GM10248 (cell line): Measurements from ENCODE around the gene CAMK4.

Experiments used
- CTCF ChIA-PET: fragments of 300-600 bp; sonication (Branson Sonifier 250); formaldehyde crosslinking; extraction: SDS; loops from one replicate; lab custom pipeline; 2021; ENCODE audit warnings: antibody characterized with exemption; lab: Yijun Ruan, JAX
- POLR2A ChIA-PET: fragments of 350-650 bp; sonication (Branson Sonifier 250); formaldehyde crosslinking; extraction: SDS; loops from one replicate; lab custom pipeline; 2020; ENCODE audit warnings: antibody characterized with exemption; lab: Yijun Ruan, JAX
- DNase-seq: peaks from one replicate; pipeline ENCODE4 v3.0.0; 2012; ENCODE audit errors: extremely low spot score
- TF ChIP-seq, protein P1 (sequence below): IDR thresholded peaks from 2 replicates; pipeline ENCODE4 v1.5.1; 2012; ENCODE audit warnings: mild to moderate bottlenecking, low read depth; ENCODE audit errors: extremely low read depth, missing control alignments, control extremely low read depth

CAMK4 gene

GRCh38 chr5:111478898-111479297 is 254.7 kb downstream of the CAMK4 start:
- no peak for DNase-seq
- POLR2A ChIA-PET, result no interaction called here
- TF ChIP-seq, protein P1, sequence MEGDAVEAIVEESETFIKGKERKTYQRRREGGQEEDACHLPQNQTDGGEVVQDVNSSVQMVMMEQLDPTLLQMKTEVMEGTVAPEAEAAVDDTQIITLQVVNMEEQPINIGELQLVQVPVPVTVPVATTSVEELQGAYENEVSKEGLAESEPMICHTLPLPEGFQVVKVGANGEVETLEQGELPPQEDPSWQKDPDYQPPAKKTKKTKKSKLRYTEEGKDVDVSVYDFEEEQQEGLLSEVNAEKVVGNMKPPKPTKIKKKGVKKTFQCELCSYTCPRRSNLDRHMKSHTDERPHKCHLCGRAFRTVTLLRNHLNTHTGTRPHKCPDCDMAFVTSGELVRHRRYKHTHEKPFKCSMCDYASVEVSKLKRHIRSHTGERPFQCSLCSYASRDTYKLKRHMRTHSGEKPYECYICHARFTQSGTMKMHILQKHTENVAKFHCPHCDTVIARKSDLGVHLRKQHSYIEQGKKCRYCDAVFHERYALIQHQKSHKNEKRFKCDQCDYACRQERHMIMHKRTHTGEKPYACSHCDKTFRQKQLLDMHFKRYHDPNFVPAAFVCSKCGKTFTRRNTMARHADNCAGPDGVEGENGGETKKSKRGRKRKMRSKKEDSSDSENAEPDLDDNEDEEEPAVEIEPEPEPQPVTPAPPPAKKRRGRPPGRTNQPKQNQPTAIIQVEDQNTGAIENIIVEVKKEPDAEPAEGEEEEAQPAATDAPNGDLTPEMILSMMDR, result no peak
- CTCF ChIA-PET, result interaction anchor here (2.3 kb wide), 1 partner anchor 9 kb away, joined by 8 read pairs; no protein-coding TSS in a partner anchor

GRCh38 chr5:111480346-111480745 is 256.2 kb downstream of the CAMK4 start:
- CTCF ChIA-PET, result interaction anchor here (1.0 to 2.2 kb wide), 3 partner anchors 9 to 51 kb away, joined by 3 to 8 read pairs (median 5); no protein-coding TSS in a partner anchor

DNA sequence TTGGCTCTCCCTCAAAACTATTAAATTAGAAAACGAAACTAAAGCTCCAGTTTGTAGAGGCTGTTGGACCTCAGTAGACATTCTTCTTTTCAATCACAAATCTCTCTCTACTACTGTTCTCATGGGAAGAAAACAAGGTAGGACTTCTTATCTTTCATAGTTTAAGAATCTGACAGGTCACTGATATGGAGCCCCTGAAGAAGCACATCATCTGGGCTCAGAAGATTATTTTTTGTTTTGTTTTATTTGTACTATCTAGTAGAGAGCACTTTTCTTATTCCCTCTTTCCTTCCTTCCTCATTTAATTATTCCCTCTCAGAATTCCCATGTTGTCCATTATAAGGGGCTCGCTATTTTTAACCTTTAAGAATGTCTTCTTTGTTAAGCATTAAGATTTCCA is 261.9 kb downstream of the CAMK4 start:
- ChIA-PET POLR2A (no interaction called here), CTCF (interaction anchor here (1.0 to 1.9 kb wide), 3 partner anchors 9 to 16 kb away, joined by 3 to 7 read pairs (median 3); no protein-coding TSS in a partner anchor)
- no peak for DNase-seq
- TF ChIP-seq, protein P1, result no peak

More at GRCh38 chr5:111480346-111480745, 256.2 kb downstream of the CAMK4 start:
- TF ChIP-seq, protein P1, result no peak
- DNase-seq, result no peak
- POLR2A ChIA-PET, result no interaction called here

GRCh38 chr5:111486926-111487325 is 262.7 kb downstream of the CAMK4 start:
- no peak for DNase-seq
- ChIA-PET POLR2A (interaction anchor here (0.6 kb wide), 1 partner anchor 10 kb away, joined by 3 read pairs; no protein-coding TSS in a partner anchor), CTCF (interaction anchor here (1.8 kb wide), 1 partner anchor 8 kb away, joined by 8 read pairs; no protein-coding TSS in a partner anchor)
- TF ChIP-seq, protein P1, result no peak

GRCh38 chr5:111488353-111488752 is 264.2 kb downstream of the CAMK4 start:
- DNase-seq, result no peak
- ChIA-PET CTCF (interaction anchor here (1.0 to 1.8 kb wide), 2 partner anchors 10 to 43 kb away, joined by 3 to 8 read pairs; no protein-coding TSS in a partner anchor), POLR2A (no interaction called here)
- TF ChIP-seq, protein P1, result no peak

DNA sequence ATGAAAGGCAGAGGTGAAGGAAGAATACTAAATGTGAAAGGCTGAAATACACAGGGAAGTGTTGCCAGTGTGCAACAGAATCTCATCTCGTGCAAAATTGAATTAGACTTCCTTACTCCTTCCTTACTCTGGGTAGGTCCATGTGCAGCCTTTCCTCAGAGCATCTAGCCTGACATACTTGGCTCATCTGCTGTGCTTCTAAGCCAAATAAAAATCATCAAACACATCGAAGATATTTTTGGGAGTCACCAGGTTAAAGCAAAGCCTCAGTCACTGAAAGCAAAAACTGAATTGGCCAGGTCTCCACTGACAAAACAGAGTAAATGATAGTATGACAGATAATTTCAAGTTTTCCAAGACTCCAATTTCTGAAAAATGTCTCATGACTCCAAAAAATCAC is 268.8 kb downstream of the CAMK4 start:
- CTCF ChIA-PET, result interaction anchor here (0.6 to 2.2 kb wide), 3 partner anchors 11 to 298 kb away, joined by 3 to 7 read pairs (median 6); no protein-coding TSS in a partner anchor
- TF ChIP-seq, protein P1, result no peak
- DNase-seq, result no peak
- POLR2A ChIA-PET, result no interaction called here
